Cardiac fibroblast (primary cell): ENCODE measurements around the gene CEP250.
A peak's percentile ranks its signal among the peaks of the same experiment; 100 is the strongest.
"Not testable (repeated sequence)": the region's sequence is repeated elsewhere in the genome, so short reads cannot be mapped to it uniquely, and the experiment has no call there.

ENCODE experiments used
- DNase-seq, 2 donors: peaks; one replicate each; pipeline versions ENCODE4 v3.0.0 to v3.0.0-alpha.2; 2010; ENCODE audit warnings: low read depth in 2 of 2
- H3K4me3 ChIP-seq, 2 donors: replicated peaks in 1 of 2; 1 replicate in 1 of 2; 2 replicates in 1 of 2; pipeline ENCODE4 v1.5.1; 2011; ENCODE audit warnings: low read depth in 2 of 2, low read length in 2 of 2, mild to moderate bottlenecking in 2 of 2, moderate library complexity in 1 of 2
- TF ChIP-seq, protein P1 (sequence below): IDR thresholded peaks from one replicate; pipeline ENCODE4 v1.5.1; 2011; ENCODE audit warnings: low read depth, mild to moderate bottlenecking, low read length, inconsistent platforms

CEP250 gene

DNA sequence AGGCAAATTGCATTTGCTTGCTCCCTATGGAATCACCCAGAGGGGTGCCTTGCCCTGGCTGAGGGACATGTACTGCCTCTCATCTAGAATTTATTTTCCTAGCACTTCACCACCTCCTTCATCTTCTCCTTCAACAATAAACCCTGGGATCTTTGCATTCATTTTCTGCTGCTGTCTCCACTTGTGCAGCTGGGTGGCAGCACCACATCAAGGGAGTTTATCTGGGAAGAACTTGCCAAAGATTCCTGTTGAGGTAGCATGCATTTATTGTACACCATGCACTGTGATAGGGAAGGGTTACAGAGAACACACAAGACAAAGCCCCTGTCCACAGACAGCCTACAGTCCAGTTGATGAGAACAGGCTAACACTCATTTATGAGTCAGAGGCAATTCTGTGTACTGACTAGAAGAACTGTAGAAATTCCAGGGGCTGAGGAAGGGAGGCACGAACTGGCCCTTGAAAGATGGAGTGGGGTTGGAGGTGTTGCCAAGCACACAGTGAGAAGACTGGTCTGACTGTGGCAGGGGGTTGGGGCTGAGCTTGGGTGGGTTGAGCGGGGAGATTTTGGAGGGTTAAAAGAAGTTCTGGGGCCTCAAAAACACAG, 56.5 kb downstream of the CEP250 start:
- TF ChIP-seq, protein P1, sequence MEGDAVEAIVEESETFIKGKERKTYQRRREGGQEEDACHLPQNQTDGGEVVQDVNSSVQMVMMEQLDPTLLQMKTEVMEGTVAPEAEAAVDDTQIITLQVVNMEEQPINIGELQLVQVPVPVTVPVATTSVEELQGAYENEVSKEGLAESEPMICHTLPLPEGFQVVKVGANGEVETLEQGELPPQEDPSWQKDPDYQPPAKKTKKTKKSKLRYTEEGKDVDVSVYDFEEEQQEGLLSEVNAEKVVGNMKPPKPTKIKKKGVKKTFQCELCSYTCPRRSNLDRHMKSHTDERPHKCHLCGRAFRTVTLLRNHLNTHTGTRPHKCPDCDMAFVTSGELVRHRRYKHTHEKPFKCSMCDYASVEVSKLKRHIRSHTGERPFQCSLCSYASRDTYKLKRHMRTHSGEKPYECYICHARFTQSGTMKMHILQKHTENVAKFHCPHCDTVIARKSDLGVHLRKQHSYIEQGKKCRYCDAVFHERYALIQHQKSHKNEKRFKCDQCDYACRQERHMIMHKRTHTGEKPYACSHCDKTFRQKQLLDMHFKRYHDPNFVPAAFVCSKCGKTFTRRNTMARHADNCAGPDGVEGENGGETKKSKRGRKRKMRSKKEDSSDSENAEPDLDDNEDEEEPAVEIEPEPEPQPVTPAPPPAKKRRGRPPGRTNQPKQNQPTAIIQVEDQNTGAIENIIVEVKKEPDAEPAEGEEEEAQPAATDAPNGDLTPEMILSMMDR, result peak; percentile 58
- DNase-seq, result peak; percentile 54 to 69

GRCh38 chr20:35514371-35514932, 59.1 kb downstream of the CEP250 start:
- DNase-seq, result no peak
- TF ChIP-seq, protein P1, result no peak

More for the DNA sequence above, 56.5 kb downstream of the CEP250 start:
- no peak overlapping the region for H3K4me3 ChIP-seq

GRCh38 chr20:35515341-35515740, 59.9 kb downstream of the CEP250 start:
- no peak overlapping the region for H3K4me3 ChIP-seq
- DNase-seq, result no peak
- TF ChIP-seq, protein P1, result no peak

More at GRCh38 chr20:35514371-35514932, 59.1 kb downstream of the CEP250 start:
- no peak overlapping the region for H3K4me3 ChIP-seq

GRCh38 chr20:35515949-35516645, 60.7 kb downstream of the CEP250 start:
- peak; percentile 67 to 75 for DNase-seq
- H3K4me3 ChIP-seq, result no peak overlapping the region
- TF ChIP-seq, protein P1, result no peak

DNA sequence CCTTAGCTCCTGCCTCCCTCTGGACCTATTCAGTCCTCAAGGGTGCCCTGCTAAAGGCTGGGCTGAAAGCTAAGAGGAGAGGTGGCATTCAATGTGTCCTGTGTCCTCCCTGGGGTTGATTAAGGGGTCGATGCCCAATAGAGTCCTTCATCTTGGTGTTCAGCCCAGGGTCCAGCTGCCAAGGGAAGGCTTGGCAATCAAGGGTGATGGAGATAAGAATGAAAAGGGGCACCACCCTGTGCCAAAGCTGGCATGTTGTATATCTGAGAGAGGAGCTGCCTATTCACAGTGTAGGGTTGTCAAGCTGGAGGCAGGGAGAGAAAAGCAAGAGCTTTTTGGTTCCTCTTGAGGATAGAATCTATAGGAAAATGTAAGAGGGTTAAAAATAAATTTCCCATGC, 61.7 kb downstream of the CEP250 start:
- TF ChIP-seq, protein P1, result no peak
- DNase-seq, result no peak
- no peak overlapping the region for H3K4me3 ChIP-seq

GRCh38 chr20:35517767-35518166, 62.4 kb downstream of the CEP250 start:
- H3K4me3 ChIP-seq, DNase-seq: not testable (repeated sequence)

DNA sequence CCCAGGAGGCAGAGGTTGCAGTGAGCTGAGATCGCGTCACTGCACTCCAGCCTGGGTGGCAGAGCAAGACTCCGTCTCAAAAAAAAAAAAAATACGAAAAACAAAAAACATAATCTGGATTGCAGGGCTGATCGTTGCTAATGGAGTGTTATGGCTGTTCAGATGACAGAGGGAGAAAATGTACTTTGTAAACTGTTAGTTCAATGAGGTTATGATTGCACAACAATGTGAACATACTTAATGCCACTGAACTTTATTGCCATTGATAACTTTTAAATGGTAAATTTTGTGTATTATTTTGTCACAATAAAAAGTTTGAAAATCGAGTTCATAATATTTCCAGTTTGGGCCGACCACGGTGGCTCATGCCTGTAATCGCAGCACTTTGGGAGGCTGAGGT, 63.6 kb downstream of the CEP250 start:
- DNase-seq, result no peak
- no peak overlapping the region for H3K4me3 ChIP-seq
- TF ChIP-seq, protein P1, result no peak
